ENCODE measurements around the gene SHISA5. TPM values are rescaled to one million over a fixed set of nuclear protein-coding genes. Genes with fewer than 3 reads are reported as not detected.
A peak's percentile ranks its signal among the peaks of the same experiment; 100 is the strongest.

Gene SHISA5
- total RNA-seq, 1 experiment from 2014 or later, result 174 TPM

- H3K27me3 ChIP-seq (ENCODE audit: insufficient read depth, low read length), result no peaks in the 10 kb centered on the region
- no peak overlapping the region for H2BK120ac ChIP-seq (ENCODE audit: low read depth, low read length, poor library complexity, severe bottlenecking)
- H3K27ac ChIP-seq (ENCODE audit: insufficient read length, low read depth, low read length), result no peak overlapping the region
- H2BK20ac ChIP-seq (ENCODE audit: low read depth, low read length, poor library complexity, severe bottlenecking), result no peak overlapping the region
- H4K91ac ChIP-seq (ENCODE audit: insufficient read length, low read depth, low read length), result no peak overlapping the region
- no peak overlapping the region for H2AFZ ChIP-seq (ENCODE audit: low read length)
- H4K5ac ChIP-seq (ENCODE audit: insufficient read length, low read depth, low read length), result no peak overlapping the region
- Mint-ChIP-seq H3K4me1 (peaks cover 23 to 26% of the 10 kb centered on the region in 2 experiments), H3K27ac (peak overlapping the region in 2 of 3 experiments; percentile 17 to 39; a peak in 2 of 7 replicates), H3K27me3 (ENCODE audit: low read depth) (no peaks in the 10 kb centered on the region), H3K9me3 (no peaks in the 10 kb centered on the region), H3K36me3 (ENCODE audit: insufficient read depth in 1 of 3, low read depth in 3 of 3) (peaks cover 24 to 57% (median 56%) of the 10 kb centered on the region in 3 experiments; a peak in 6 of 7 replicates), H3K4me3 (no peak overlapping the region)
- no peak overlapping the region for H3K4me2 ChIP-seq (ENCODE audit: insufficient read depth, insufficient read length, low read length)
- no peak overlapping the region for H3K18ac ChIP-seq (ENCODE audit: insufficient read length, low read depth, low read length)
- no peak overlapping the region for H2BK5ac ChIP-seq (ENCODE audit: insufficient read length, low read length)
- no peak for TF ChIP-seq CTCF (conservative IDR thresholded peaks at IDR 0.05)
- no peak overlapping the region for H3K4ac ChIP-seq (ENCODE audit: low read depth, low read length)
- WGBS (ENCODE audit: extremely low coverage, insufficient read length, low lambda C conversion rate), result no CpG with 5 or more reads among the region's 8 CpGs
- no peaks in the 10 kb centered on the region for H4K20me1 ChIP-seq (ENCODE audit: control insufficient read depth, insufficient read depth, insufficient read length)
- H2BK12ac ChIP-seq (ENCODE audit: insufficient read length, low read depth, low read length), result no peak overlapping the region
- peaks cover 4% of the 10 kb centered on the region; the same call in 1 of the 2 replicates for H3K4me1 ChIP-seq (ENCODE audit: insufficient read depth, low read length)
- no peak overlapping the region for H3T11ph ChIP-seq (ENCODE audit: low read length)
- no peaks in the 10 kb centered on the region for H3K9me3 ChIP-seq (ENCODE audit: control insufficient read depth, low read depth, low read length)
- peaks cover 26% of the 10 kb centered on the region; the same call in 1 of the 2 replicates for H3K79me2 ChIP-seq (ENCODE audit: insufficient read depth, low read length)
- no peak overlapping the region for H2AK5ac ChIP-seq (ENCODE audit: insufficient read length, low read length)
- H3K56ac ChIP-seq (ENCODE audit: insufficient read length, low read depth, low read length), result no peak overlapping the region
- no peak overlapping the region for H3K23ac ChIP-seq (ENCODE audit: insufficient read length, low read depth, low read length)
- H3K9ac ChIP-seq (ENCODE audit: extremely low read depth, insufficient read length, low read length), result no peak overlapping the region
- no peak overlapping the region for H4K8ac ChIP-seq (replicated peaks; ENCODE audit: insufficient read length, low read depth, low read length)
- H2BK15ac ChIP-seq (ENCODE audit: low read depth, low read length), result no peak overlapping the region
- H3K14ac ChIP-seq (ENCODE audit: insufficient read depth, low read length), result no peak overlapping the region
- no peaks in the 10 kb centered on the region for H3K79me1 ChIP-seq (ENCODE audit: insufficient read depth, low read depth, low read length, poor library complexity, severe bottlenecking)
- H3K23me2 ChIP-seq (ENCODE audit: insufficient read length, low read depth, low read length, poor library complexity, severe bottlenecking), result peaks cover under 1% of the 10 kb centered on the region
- no peak for DNase-seq
Observed at GRCh38 chr3:48422681-48423080, 81.3 kb downstream of the SHISA5 start.

All from H9 (cell line).